SW480 (cell line): Measurements from ENCODE around the gene P2RY8.
"Not testable (repeated sequence)": the region's sequence is repeated elsewhere in the genome, so short reads cannot be mapped to it uniquely, and the experiment has no call there.

Experiments
- DNase-seq: peaks from one replicate; pipeline ENCODE4 v3.0.0-alpha.2; 2016; ENCODE audit warnings: low spot score

The P2RY8 gene

DNA sequence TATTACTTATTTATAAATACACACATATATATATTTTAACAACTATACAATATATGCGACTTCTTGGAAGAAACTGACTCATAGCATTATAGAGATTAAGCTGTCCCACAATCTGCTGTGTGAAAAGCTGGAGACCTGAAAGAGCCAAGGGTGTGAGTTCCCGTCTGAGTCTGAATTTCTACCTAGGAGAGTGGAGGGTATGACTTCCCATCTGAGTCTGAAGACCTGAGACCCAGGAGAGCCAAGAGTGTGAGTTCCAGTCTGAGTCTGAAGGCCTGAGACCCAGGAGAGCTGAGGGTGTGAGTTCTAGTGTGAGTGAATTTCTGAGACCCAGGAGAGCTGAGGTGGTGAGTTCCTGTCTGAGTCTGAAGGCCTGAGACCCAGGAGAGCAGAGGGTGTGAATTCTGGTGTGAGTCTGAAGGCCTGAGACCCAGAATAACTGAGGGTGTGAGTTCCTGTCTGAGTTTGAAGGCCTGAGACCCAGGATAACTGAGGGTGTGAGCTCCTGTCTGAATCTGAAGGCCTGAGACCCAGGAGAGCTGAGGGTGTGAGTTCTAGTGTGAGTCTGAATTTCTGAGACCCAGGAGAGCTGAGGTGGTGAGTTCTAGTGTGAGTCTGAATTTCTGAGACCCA lies 8.9 kb upstream of the P2RY8 start:
- DNase-seq, result no peak

DNA sequence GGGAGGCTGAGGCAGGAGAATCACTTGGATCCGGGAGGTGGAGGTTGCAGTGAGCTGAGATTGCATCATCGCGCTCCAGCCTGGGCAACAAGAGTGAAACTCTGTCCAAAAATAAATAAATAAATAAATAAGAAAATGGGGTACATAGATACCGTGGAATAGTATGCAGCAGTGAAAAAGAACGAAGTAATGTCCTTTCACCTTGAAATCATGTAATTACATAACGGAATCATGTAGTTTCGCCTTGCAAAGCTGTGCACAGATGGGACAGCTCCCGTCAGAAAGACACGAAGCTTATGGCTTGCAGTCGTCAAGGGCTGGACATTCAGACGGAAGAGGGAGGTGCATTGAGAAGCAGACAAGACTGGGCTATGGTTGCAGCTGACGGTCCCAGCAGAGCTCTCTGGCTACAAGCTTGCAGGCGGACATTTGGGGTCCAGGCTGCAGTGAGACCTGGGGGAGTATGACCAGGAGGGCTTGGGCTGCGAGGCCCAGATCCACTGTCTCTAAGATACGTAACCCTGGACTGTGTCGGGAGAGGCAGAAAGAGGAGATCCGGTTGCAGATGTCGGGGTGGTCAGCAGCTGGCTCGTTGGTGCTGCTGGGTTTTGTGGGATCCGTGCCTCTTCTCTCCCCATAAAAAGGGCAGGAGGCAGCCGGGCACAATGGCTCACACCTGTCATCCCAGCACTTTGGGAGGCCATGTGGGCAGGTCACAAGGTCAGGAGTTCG lies 6.2 kb upstream of the P2RY8 start:
- no peak for DNase-seq

DNA sequence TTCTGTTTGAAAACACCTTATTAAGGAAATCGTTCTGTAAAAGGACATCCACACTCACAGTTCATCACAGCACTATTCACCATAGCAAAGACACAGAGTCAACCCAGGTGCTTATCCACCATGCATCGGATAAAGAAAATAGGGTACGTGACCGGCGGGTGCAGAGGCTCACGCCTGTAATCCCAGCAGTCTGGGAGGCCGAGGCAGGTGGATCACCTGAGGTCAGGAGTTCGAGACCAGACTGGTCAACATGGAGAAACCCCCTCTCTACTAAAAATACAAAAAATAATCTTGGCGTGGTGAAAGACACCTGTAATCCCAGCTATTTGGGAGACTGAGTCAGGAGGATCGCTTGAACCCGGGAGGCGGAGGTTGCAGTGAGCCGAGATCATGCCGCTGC lies 2.2 kb upstream of the P2RY8 start:
- DNase-seq, result not testable (repeated sequence)

DNA sequence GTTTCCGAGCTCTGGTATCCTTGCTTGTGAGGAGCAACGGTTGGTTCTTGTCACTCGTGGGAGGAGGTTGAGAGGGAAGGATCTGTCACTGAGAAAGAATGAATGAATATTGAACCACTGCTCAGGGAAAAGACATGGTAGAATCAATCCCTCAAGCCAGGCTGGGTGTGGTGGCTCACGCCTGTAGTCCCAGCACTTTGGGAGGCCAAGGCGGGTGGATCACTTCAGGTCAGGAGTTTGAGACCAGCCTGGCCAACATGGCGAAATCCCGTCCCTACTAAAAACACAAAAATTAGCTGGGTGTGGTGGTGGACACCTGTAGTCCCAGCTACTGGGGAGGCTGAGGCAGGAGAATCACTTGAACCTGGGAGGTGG lies 718 bp upstream of the P2RY8 start:
- DNase-seq, result not testable (repeated sequence)

DNA sequence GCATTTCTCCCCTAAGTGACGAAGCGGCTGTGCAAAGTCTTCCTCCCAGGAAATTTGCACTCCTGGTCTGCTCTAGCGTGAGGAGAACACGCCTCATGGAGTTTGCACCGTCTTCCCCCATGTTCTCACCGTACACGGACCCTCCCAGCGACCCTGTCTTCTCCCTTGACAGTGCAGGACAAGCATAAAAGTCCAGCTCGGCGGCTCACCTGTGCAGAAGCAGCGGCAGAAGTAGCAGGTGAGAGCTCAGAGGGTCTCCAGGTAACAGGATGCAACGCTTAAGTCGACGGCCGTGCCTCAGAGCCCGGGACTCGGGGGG lies 314 bp downstream of the P2RY8 start:
- DNase-seq, result no peak

DNA sequence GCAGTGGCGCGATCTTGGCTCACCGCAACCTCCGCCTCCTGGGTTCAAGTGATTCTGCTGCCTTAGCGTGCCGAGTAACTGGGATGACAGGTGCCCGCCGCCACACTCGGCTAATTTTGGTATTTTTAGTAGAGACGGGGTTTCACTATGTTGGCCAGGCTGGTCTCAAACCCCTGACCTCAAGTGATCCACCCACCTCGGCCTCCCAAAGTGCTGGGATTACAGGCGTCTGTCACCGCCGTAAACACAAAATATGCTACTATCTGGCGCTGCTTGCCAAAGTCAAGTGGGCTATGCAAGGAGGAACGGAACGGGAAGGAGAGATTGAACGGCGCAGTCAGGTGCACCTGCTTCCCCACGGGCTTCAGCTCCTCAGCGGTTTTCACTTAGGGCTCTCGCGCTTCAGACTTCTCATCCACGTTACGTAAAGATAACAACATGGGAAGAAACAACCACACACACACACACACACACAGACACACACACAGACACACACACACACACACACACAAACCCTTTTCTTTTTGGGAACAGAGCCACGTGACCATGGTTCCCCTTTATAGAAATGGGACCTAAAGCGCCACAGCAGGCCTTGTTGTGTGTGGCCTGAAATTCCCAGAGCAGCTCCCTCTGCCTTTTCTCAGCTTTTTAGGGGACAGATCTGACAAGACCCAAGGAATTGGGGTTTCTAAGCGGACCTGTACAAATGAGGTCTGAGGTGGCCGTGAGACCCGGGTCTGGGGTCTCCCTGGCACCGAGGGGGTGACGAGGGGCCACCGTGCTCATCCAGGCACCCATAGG lies 1.5 kb downstream of the P2RY8 start:
- no peak for DNase-seq

DNA sequence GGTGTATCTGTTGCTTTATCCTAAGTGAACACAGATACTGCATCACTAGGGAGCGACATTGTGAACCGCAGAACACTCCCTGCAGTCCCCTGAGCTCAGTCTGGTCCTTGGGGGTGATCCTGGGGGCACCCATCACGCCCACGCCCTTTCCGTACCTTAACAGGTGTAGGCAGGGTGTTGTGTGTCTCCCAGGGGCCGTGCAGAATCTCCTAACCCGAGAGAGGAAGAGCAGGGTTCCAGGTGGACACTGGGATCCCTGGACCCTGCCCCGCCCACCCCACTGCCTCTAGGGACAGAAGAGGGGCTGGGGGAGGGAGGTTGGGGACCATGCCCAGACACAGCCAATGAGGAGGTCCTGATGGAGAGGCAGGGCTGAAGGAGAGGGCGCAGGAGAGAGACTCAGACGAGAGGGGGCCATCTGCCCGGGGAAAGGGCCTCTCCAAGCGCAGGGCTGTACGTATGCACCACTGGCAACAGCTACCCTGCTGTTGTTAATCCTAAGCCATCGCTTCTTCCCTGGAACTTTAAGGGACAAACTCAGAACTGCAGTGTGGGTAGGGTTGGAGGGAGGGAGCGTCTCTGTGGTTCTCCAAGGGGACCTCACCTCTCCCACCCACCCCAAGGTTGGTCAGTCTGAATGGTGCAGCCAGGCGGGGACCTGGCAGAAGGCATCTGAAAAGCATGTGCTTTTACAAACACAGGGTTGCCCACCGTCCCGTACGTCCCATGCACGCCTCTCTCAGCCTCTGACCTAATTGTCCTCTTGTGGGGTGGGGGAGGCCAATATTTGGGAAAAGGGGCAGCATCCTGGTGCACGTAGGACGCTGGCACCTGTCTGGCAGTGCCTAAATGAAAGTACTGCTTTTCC lies 2.5 kb downstream of the P2RY8 start:
- DNase-seq, result no peak

DNA sequence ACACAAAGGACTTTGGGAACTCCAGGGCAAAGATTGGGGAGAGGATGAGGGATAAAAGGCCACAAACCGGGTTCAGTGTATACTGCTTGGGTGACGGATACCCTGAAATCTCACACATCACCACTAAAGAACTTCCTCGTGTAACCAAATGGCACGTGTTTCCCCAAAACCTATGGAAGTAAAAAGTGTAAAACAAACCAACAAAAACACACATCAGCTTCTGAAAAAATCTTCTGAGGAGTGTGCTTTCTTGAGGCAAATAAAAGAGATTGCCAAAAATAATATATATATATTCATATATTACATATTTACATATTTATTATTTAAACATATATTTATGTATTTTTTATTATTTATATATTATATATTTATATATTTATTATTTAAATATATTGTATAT lies 3.9 kb downstream of the P2RY8 start:
- no peak for DNase-seq

DNA sequence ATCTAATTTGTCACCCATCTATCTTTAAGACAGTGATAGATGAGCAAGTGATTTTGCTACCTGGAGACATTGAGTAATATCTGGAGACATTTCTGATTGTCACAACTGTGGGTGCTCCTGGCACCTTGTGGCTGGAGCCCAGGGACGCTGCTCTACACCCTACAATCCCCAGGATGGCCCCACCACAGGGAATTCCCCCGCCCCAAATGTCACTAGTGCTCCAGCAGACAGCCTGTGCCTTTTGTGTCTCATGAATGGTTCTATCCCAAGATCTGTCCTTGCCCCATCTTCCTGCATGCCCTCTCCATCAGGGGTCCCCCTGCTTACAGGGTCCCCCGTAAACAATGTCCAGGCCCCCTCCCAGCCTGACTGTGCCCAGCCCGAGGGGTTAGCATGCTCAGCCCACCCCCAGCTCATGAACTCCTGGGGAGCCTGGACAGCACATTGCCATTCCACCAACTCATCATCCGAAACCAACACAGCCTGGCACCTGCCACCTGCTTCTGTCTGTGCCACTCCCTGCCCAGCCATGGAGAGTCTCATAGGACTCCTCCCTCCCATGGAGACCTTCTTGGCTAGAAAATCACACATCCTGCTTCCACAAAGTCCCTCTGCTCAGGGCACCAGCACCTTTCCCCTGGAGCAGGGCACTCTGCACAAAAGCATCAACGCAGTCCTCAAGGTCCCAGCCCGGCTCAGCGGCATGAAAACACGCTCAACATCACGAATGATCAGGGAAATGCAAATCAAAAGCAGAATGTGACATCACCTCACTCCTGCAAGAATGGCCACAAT lies 5.7 kb downstream of the P2RY8 start:
- no peak for DNase-seq

DNA sequence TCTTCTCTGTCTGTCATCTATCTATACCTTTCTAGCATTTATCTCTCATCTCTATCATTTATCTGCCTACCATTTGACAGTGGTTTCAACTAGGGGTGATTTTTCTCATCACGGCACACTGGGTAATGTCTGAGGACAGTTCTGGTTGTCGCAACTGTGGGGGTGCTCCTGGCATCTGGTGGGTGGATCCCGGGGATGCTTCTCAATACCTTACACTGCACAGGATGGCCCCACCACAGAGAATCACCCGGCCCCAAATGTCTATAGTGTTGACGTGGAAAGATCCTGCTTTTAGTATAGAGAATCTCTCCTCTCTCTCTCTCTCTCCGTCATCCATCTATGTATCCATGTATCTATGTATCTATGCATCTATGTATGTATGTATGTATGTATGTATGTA lies 7.2 kb downstream of the P2RY8 start:
- no peak for DNase-seq

DNA sequence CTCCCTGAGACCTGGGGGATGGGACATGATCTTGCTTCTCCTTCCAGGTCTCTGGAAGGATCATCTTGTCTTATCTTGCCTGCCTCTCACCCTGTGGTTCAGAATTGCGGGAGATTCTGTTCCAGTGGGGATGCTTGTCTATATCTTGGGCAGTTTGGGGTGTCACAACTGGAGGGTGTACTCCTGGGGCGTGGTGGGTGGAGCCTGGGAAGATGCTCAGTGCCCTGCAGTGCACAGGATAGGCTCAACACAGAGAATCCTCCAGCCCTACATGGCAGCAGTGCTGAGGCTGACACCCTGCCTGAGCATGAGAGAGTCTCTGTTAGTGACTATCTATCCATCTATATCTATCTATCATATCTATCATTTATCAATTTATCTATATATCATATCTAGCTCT lies 7.7 kb downstream of the P2RY8 start:
- no peak for DNase-seq

DNA sequence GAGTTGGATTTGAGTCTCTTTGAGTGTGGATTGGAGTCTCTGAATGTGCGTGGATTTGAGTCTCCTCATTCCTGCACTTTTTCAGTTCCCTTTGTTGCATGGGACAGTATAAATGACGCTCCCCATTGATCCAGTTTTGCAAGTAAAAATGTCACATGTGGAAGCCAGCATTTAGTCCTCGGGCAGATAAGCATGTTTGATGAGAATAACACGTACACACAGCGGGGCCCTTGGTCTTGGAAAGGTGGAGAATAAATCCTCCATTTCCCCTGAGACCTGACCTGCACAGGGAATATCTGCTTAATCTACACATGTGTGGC lies 8.1 kb downstream of the P2RY8 start:
- no peak for DNase-seq

DNA sequence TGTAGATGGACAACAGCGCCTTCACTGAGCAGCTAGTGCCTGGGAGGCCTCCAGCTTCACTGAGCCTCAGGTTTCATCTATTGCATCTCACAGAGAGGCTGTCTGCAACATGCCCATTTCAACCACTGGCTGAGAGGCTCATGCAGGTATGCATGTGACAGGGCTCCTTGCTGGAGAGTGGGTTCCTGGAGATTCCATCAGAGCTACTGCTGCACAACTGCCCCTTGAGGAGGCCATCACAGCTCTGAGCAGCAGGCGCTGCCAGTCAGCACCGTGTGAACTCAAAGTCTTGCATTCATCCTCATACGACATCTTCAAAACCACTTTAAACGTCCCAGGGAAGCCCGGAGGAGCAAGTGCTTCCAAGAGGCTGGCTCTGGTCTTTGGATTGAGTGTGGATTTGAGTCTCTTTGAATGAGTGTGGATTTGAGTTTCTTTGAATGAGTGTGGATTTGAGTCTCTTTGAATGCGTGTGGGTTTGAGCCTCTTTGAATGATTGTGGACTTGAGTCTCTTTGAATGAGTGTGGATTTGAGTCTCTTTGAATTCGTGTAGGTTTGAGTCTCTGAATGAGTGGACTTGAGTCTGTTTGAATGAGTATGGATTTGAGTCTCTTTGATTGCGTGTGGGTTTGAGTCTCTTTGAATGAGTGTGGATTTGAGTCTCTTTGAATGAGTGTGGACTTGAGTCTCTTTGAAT lies 8.7 kb downstream of the P2RY8 start:
- DNase-seq, result no peak

DNA sequence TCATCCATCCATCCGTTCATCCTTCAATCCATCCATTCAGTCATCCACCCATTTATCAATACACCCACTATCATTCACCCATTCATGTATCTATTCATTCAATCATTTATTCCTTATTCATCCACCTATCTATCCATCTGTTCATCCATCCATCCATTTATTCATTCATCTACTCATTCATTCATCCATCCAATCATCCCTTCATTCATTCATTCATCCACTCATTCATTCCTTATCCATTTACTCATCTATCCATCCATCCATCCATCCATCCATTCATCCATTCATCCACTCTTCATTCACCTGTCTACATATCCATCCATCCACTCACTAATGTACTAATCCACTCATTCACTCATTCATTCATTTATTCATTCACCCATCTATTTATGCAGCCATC lies 9.5 kb downstream of the P2RY8 start:
- no peak for DNase-seq

DNA sequence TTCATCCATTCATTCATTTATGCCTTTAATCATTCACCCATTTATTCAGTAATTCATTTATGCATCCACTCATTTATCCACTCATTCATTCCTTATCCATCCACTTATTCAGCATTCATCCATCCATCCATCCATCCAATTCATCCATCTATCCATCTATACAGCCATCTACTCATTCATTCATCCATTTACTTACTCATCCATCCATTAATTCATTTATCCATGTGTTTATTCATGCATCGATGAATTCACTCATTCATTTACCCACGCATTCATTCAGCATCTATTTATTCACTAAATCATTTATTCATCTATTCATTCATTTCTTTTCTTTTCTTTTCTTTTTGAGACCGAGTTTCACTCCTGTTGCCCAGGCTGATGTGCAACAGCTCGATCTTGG lies 10.4 kb downstream of the P2RY8 start:
- DNase-seq, result no peak

DNA sequence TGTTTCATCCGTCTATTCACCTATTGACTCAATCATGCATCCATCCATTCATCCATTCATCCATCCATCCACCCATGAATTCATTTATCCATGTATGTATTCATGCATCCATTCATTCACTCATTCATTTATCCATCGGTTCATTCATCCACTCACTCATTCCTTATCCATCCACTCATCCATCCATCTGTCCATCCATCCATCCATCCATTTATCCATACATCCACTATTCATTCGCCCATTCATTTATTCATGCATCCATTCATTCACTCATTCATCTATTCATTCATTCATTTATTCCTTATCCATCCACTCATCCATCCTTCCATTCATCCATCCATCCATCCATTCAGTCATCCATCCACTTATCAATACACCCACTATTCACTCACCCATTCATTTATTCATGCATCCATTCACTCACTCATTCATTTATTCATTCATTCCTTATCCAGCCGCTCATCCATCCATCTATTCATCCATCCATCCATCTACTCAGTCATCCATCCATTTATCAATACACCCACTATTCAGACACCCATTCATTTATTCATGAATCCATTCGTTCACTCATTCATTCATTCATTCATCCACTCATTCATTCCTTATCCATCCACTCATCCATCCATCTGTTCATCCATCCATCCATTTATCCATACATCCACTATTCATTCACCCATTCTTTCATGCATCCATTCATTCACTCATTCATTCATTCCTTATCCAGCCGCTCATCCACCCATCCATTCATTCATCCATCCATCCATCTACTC lies 11.2 kb downstream of the P2RY8 start:
- DNase-seq, result no peak

DNA sequence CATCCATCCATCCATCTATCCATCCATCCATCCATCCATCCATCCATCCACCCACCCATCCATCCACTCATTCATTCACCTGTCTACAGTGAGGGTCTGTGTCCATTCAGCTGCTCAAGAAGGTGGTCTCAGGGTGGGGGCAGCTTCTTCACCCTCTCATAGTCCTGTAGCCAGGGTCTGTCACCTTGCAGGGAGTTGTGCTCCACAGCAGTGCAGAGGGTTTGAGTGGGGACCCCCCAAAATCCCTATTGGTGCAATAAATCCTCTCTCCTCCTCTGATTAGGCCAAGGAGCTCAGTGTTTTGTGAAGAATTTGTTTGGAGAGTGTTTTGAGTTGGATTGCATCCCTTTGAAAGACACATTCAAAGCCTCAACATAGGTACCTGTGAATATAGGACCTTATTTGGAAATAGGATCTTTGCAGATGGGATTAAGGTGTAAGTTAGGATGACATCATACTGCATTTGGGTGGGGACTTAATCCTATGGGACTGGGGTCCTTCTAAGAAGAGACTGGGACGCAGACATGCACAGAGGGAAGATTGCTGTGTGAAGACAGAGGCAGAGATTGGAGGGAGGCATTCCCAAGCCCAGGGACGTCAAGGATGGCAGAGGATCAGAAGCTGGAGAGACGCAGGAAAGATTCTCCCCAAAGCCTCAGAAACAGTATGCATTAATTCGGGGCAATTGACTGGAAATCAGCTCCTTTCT lies 12.0 kb downstream of the P2RY8 start:
- DNase-seq, result no peak

DNA sequence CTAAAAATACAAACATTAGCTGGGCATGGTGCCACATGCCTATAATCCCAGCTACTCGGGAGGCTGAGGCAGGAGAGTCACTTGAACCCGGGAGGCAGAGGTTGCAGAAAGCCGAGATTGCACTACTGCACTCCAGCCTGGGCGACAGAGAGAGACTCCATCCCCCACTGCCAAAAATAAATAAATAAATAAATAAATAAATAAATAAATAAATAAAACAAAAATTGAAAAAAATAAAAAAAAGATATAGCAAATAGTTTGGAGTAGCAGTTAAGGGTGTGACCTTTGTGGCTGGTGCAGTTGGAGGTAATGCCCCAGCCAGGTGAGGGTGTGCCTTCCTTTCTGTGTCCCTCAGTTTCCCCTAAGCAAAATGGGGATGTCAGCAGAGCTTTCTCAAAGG lies 14.1 kb downstream of the P2RY8 start:
- DNase-seq, result not testable (repeated sequence)

DNA sequence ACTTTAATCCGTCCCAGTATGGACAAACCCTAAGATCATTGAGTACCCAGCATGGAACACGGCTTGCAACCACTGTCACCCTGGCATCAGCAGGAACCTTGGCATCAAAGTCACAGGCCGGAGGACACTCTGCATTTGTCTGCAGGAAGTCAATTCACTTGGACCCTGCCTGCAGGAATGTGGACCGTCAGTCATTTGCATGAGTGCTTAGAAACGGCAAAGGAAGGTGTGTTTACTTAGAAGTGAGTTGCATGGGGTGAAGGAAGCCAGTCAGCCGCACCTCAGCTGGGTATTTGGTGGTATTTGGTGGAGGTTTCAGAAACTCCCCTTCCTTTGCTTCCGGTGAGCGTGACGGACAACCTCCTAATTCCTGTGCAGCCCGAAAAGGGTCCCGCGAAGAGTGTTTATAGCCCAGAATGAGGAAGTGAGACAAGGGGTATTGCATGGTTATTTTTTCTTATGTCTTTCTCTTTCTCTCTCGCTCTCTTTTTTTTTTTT lies 15.5 kb downstream of the P2RY8 start:
- no peak for DNase-seq

DNA sequence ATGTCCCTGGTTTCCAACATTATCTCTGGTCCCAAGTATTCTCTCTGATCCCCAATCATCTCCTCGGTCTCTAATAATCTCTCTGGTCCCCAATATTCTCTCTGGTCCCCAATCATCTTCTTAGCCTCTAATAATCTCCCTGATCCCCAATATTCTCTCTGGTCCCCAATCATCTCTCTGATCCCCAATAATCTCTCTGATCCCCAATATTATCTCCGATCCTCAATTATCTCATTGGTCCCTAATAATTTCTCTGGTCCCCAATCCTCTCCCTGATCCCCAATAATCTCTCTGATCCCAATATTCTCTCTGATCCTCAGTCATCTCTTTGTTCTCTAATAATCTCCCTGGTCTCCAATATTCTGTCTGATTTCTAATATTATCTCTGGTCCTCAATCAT lies 16.6 kb downstream of the P2RY8 start:
- no peak for DNase-seq
